Measurements from ENCODE around the gene LGR5. TPM values are rescaled to one million over a fixed set of nuclear protein-coding genes. Genes with fewer than 3 reads are reported as not detected.

LGR5 gene
- total RNA-seq, 1 donor from 2014 or later = 1.5 TPM

DNA sequence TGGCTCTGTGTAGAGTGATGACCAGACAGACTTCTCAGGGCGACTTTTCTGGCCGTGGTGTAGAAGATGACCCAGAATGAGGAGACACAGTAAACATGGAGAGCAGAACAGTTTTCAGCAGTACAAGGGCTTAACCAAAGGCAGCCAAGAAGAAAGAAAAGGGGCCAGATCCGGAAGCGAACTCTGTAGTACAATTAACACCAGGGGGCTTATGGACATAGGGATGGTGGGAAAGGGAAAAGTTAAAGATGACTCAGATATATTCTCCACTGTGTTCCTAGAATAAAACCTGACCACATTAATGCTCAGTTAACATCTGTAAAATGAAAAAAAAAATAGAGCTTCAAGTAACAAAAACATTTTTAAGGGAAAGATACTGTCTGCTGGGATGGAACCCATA lies 60.2 kb downstream of the LGR5 start:
- no peaks in the 10 kb centered on the region for H3K36me3 ChIP-seq
- H3K9me3 ChIP-seq = no peaks in the 10 kb centered on the region
- H3K27me3 ChIP-seq = no peaks in the 10 kb centered on the region
- H3K4me1 ChIP-seq = no peaks in the 10 kb centered on the region
- DNase-seq (ENCODE audit: low spot score in 2 of 2) = no peak
- H3K27ac ChIP-seq = no peak overlapping the region
- intact Hi-C loops (cut with DNase I) = no loop called here
- H3K4me3 ChIP-seq = no peak overlapping the region
- TF ChIP-seq CTCF (IDR thresholded peaks at IDR 0.05) = no peak

DNA sequence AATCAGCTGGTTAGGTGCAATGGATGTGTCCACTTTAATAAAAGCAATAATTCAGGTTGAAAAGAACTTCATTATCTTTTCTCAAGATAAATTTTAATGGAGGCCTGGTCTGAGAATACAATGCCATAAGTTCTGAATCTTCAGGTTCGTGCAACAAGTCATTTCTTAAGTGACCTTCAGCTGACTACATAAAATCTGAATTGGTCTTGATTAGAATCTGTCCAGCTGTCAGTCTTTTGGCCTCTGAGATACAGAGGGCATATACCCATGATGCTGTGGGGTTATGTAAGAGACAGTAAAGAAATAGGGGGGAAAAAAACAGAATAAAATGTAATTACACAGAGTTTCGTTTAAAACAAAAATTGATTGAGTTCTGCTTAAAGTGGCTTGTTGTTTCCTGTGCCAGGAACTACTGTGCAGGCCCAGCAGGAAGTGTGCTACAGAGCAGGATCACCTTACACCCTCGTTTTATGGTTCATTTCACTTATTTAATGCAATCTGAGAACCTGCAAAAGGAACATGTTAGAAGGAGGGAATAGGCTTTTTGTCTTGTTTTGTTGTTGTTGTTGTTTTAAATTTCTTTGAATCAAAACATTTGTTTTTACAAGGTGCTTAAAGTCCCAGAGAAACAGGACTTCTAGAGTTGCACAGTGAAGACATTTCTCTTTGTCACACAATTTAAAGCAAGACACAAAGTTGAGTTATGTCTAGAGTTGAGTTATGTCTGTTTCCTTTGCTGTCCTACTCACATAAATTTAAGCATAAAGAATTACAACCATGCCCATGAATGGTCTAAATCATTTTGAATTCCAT lies 64.2 kb downstream of the LGR5 start:
- DNase-seq (ENCODE audit: low spot score in 2 of 2) = no peak
- no peaks in the 10 kb centered on the region for H3K27me3 ChIP-seq
- H3K9me3 ChIP-seq = no peaks in the 10 kb centered on the region
- no peak overlapping the region for H3K27ac ChIP-seq
- no peak for TF ChIP-seq CTCF (IDR thresholded peaks at IDR 0.05)
- H3K4me1 ChIP-seq = no peaks in the 10 kb centered on the region
- no peaks in the 10 kb centered on the region for H3K36me3 ChIP-seq
- no peak overlapping the region for H3K4me3 ChIP-seq
- intact Hi-C loops (cut with DNase I) = no loop called here

- intact Hi-C loops (cut with DNase I) = no loop called here
- DNase-seq (ENCODE audit: low spot score in 2 of 2) = no peak
- no peaks in the 10 kb centered on the region for H3K27me3 ChIP-seq
Observed at GRCh38 chr12:71504476-71504875, 64.9 kb downstream of the LGR5 start.

GRCh38 chr12:71509705-71510104 lies 70.1 kb downstream of the LGR5 start:
- no peaks in the 10 kb centered on the region for H3K27me3 ChIP-seq

More at GRCh38 chr12:71504476-71504875, 64.9 kb downstream of the LGR5 start:
- Histone ChIP-seq H3K27ac (no peak overlapping the region), H3K4me1 (no peaks in the 10 kb centered on the region), H3K9me3 (no peaks in the 10 kb centered on the region), H3K36me3 (no peaks in the 10 kb centered on the region), H3K4me3 (no peak overlapping the region)
- TF ChIP-seq CTCF (IDR thresholded peaks at IDR 0.05) = no peak

GRCh38 chr12:71517145-71517846 lies 77.7 kb downstream of the LGR5 start:
- Histone ChIP-seq H3K9me3 (no peaks in the 10 kb centered on the region), H3K4me3 (no peak overlapping the region), H3K27ac (no peak overlapping the region), H3K4me1 (no peaks in the 10 kb centered on the region), H3K36me3 (no peaks in the 10 kb centered on the region), H3K27me3 (no peaks in the 10 kb centered on the region)
- no peak for DNase-seq (ENCODE audit: low spot score in 2 of 2)
- intact Hi-C loops (cut with DNase I) = no loop called here
- TF ChIP-seq CTCF (IDR thresholded peaks at IDR 0.05) = no peak

More at GRCh38 chr12:71509705-71510104, 70.1 kb downstream of the LGR5 start:
- no peak for TF ChIP-seq CTCF (IDR thresholded peaks at IDR 0.05)
- intact Hi-C loops (cut with DNase I) = no loop called here
- H3K36me3 ChIP-seq = no peaks in the 10 kb centered on the region
- H3K4me1 ChIP-seq = no peaks in the 10 kb centered on the region
- H3K9me3 ChIP-seq = no peaks in the 10 kb centered on the region
- no peak for DNase-seq (ENCODE audit: low spot score in 2 of 2)
- no peak overlapping the region for H3K4me3 ChIP-seq
- no peak overlapping the region for H3K27ac ChIP-seq

Measured in ascending aorta (tissue), 2 donors.